HG03442 (cell line): ENCODE measurements around the gene KANSL1.
"Not testable (repeated sequence)": the region's sequence is repeated elsewhere in the genome, so short reads cannot be mapped to it uniquely, and the experiment has no call there.

ENCODE experiments used
- ATAC-seq: cut with Tn5 transposase; IDR thresholded peaks from one replicate; pipeline ENCODE4 v1.9.1; 2021; ENCODE audit warnings: mild to moderate bottlenecking, moderate library complexity; ENCODE audit not compliant: unreplicated experiment

The KANSL1 gene

DNA sequence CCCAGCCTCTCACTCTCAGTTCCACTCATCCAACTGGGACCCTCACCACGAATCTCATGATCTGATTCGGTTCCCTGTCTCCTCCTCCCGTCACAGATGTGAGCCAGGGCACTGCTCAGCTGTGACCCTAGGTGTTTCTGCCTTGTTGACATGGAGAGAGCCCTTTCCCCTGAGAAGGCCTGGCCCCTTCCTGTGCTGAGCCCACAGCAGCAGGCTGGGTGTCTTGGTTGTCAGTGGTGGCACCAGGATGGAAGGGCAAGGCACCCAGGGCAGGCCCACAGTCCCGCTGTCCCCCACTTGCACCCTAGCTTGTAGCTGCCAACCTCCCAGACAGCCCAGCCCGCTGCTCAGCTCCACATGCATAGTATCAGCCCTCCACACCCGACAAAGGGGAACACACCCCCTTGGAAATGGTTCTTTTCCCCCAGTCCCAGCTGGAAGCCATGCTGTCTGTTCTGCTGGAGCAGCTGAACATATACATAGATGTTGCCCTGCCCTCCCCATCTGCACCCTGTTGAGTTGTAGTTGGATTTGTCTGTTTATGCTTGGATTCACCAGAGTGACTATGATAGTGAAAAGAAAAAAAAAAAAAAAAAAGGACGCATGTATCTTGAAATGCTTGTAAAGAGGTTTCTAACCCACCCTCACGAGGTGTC, 167.6 kb downstream of the KANSL1 start:
- ATAC-seq: no peak

DNA sequence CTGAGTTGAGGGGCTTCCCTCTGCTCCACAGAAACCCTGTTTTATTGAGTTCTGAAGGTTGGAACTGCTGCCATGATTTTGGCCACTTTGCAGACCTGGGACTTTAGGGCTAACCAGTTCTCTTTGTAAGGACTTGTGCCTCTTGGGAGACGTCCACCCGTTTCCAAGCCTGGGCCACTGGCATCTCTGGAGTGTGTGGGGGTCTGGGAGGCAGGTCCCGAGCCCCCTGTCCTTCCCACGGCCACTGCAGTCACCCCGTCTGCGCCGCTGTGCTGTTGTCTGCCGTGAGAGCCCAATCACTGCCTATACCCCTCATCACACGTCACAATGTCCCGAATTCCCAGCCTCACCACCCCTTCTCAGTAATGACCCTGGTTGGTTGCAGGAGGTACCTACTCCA, 168.2 kb downstream of the KANSL1 start:
- ATAC-seq: no peak

DNA sequence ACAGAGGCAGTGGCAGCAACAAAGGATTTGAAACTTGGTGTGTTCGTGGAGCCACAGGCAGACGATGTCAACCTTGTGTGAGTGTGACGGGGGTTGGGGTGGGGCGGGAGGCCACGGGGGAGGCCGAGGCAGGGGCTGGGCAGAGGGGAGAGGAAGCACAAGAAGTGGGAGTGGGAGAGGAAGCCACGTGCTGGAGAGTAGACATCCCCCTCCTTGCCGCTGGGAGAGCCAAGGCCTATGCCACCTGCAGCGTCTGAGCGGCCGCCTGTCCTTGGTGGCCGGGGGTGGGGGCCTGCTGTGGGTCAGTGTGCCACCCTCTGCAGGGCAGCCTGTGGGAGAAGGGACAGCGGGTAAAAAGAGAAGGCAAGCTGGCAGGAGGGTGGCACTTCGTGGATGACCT, 168.6 kb downstream of the KANSL1 start:
- no peak for ATAC-seq

DNA sequence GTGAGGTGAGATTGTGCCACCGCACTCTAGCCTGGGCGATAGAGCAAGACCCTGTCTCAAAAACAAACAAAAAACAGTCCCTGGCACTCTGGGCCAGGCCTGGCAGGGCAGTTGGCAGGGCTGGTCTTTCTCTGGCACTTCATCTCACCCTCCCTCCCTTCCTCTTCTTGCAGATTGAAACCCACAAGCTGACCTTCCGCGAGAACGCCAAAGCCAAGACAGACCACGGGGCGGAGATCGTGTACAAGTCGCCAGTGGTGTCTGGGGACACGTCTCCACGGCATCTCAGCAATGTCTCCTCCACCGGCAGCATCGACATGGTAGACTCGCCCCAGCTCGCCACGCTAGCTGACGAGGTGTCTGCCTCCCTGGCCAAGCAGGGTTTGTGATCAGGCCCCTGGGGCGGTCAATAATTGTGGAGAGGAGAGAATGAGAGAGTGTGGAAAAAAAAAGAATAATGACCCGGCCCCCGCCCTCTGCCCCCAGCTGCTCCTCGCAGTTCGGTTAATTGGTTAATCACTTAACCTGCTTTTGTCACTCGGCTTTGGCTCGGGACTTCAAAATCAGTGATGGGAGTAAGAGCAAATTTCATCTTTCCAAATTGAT, 169.3 kb downstream of the KANSL1 start:
- no peak for ATAC-seq

DNA sequence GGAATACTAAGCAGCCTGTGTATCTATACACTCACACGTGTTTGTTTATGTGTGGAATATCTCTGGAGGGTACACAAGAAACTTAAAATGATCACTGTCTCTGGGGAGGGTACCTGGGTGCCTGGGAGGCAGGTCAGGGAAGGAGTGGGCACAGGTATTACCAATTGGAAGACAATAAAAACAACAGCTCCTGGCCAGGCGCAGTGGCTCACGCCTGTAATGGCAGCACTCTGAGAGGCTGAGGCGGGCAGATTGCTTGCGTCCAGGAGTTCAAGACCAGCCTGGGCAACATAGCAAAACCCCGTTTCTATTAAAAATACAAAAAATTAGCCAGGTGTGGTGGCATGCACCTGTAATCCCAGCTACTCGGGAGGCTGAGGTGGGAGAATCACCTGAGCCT, 169.9 kb downstream of the KANSL1 start:
- not testable (repeated sequence) for ATAC-seq

DNA sequence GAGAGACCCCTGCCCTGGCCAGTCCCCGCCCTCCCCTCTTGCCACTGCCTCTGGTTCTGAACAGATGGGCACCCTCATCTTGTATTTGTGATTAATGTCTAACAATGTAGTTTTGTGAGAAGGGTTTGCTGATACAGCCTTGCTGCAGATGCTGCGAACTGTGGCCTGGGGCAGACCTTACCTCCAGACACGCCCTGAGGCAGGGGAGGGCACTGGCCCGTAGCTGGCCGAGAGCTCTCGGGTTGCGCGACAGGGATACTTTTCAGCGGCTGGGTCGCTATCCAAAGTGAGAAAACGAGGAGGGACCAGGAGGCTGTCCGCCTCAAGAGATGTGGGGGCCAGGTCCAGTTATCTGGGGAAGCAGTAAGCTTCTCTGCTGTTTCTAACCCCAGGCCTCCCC, 172.2 kb downstream of the KANSL1 start:
- ATAC-seq: no peak

DNA sequence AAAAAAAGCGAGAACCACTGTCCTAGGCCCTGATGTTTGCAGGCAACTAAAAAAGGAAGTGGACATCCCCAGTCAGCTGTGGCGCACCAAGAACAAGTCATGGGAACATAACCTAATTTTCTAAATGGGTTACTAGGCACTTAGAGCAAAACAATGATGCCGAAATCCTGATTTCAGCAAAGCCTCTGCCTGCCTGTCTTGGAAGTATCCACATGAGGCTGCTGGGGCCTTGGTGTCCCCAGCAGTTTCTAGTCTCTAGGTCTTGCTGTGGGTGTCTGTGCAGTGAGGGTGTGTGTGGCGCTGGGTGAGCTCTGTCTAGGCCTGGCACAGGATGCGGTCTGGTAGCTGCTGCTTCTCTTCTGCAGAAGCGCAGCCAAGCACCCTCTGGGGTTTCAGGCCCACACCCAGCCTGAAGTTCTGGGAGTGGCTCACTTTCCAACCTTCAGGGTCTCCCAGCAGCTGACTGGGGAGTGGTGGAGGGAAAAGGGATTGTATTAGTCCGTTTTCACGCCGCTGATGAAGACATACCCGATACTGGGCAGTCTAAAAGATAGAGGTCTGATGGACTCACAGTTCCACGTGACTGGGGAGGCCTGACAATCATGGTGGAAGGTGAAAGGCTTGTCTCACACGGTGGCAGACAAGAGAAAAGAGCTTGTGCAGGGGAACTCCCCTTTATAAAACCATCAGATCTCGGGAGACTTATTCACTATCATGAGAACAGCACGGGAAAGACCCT, 173.0 kb downstream of the KANSL1 start:
- no peak for ATAC-seq

DNA sequence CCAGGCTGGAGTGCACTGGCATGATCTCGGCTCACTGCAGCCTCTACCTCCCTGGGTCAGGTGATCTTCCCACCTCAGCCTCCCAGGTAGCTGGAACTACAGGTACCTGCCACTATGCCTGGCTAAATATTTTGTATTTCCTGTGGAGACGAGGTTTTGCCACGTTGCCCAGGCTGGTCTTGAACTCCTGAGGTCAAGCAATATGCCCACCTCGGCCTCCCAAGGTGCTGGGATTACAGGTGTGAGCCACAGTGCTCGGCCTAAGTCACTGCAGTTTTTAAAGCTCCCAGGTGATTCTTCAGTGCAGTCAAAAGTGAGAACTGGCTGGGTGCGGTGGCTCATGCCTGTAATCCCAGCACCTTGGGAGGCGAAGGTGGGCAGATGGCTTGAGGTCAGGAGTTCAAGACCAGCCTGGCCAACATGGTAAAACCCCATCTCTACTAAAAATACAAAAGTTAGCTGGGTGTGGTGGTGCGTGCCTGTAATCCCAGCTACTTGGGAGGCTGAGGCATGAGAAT, 173.8 kb downstream of the KANSL1 start:
- ATAC-seq: not testable (repeated sequence)

DNA sequence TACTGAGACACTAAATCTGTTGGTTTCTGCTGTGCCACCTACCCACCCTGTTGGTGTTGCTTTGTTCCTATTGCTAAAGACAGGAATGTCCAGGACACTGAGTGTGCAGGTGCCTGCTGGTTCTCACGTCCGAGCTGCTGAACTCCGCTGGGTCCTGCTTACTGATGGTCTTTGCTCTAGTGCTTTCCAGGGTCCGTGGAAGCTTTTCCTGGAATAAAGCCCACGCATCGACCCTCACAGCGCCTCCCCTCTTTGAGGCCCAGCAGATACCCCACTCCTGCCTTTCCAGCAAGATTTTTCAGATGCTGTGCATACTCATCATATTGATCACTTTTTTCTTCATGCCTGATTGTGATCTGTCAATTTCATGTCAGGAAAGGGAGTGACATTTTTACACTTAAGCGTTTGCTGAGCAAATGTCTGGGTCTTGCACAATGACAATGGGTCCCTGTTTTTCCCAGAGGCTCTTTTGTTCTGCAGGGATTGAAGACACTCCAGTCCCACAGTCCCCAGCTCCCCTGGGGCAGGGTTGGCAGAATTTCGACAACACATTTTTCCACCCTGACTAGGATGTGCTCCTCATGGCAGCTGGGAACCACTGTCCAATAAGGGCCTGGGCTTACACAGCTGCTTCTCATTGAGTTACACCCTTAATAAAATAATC, 179.6 kb downstream of the KANSL1 start:
- ATAC-seq: no peak

DNA sequence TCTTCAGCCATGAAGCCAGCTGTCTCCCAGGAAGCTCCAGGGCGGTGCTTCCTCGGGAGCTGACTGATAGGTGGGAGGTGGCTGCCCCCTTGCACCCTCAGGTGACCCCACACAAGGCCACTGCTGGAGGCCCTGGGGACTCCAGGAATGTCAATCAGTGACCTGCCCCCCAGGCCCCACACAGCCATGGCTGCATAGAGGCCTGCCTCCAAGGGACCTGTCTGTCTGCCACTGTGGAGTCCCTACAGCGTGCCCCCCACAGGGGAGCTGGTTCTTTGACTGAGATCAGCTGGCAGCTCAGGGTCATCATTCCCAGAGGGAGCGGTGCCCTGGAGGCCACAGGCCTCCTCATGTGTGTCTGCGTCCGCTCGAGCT, 180.1 kb downstream of the KANSL1 start:
- no peak for ATAC-seq

DNA sequence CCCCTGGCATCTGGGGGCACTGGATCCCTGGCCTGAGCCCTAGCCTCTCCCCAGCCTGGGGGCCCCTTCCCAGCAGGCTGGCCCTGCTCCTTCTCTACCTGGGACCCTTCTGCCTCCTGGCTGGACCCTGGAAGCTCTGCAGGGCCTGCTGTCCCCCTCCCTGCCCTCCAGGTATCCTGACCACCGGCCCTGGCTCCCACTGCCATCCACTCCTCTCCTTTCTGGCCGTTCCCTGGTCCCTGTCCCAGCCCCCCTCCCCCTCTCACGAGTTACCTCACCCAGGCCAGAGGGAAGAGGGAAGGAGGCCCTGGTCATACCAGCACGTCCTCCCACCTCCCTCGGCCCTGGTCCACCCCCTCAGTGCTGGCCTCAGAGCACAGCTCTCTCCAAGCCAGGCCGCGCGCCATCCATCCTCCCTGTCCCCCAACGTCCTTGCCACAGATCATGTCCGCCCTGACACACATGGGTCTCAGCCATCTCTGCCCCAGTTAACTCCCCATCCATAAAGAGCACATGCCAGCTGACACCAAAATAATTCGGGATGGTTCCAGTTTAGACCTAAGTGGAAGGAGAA, 180.6 kb downstream of the KANSL1 start:
- no peak for ATAC-seq

DNA sequence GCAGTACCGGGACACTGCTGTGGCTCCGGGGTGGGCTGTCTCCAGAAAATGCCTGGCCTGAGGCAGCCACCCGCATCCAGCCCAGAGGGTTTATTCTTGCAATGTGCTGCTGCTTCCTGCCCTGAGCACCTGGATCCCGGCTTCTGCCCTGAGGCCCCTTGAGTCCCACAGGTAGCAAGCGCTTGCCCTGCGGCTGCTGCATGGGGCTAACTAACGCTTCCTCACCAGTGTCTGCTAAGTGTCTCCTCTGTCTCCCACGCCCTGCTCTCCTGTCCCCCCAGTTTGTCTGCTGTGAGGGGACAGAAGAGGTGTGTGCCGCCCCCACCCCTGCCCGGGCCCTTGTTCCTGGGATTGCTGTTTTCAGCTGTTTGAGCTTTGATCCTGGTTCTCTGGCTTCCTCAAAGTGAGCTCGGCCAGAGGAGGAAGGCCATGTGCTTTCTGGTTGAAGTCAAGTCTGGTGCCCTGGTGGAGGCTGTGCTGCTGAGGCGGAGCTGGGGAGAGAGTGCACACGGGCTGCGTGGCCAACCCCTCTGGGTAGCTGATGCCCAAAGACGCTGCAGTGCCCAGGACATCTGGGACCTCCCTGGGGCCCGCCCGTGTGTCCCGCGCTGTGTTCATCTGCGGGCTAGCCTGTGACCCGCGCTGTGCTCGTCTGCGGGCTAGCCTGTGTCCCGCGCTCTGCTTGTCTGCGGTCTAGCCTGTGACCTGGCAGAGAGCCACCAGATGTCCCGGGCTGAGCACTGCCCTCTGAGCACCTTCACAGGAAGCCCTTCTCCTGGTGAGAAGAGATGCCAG, 181.3 kb downstream of the KANSL1 start:
- no peak for ATAC-seq

DNA sequence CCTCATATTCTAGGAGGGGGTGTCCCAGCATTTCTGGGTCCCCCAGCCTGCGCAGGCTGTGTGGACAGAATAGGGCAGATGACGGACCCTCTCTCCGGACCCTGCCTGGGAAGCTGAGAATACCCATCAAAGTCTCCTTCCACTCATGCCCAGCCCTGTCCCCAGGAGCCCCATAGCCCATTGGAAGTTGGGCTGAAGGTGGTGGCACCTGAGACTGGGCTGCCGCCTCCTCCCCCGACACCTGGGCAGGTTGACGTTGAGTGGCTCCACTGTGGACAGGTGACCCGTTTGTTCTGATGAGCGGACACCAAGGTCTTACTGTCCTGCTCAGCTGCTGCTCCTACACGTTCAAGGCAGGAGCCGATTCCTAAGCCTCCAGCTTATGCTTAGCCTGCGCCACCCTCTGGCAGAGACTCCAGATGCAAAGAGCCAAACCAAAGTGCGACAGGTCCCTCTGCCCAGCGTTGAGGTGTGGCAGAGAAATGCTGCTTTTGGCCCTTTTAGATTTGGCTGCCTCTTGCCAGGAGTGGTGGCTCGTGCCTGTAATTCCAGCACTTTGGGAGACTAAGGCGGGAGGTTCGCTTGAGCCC, 182.5 kb downstream of the KANSL1 start:
- no peak for ATAC-seq

DNA sequence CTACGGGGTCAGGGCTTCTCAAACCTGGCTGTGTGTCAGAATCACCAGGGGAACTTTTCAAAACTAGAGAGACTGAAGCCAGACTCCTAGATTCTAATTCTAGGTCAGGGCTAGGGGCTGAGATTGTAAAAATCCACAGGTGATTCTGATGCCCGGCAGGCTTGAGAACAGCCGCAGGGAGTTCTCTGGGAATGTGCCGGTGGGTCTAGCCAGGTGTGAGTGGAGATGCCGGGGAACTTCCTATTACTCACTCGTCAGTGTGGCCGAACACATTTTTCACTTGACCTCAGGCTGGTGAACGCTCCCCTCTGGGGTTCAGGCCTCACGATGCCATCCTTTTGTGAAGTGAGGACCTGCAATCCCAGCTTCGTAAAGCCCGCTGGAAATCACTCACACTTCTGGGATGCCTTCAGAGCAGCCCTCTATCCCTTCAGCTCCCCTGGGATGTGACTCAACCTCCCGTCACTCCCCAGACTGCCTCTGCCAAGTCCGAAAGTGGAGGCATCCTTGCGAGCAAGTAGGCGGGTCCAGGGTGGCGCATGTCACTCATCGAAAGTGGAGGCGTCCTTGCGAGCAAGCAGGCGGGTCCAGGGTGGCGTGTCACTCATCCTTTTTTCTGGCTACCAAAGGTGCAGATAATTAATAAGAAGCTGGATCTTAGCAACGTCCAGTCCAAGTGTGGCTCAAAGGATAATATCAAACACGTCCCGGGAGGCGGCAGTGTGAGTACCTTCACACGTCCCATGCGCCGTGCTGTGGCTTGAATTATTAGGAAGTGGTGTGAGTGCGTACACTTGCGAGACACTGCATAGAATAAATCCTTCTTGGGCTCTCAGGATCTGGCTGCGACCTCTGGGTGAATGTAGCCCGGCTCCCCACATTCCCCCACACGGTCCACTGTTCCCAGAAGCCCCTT, 183.3 kb downstream of the KANSL1 start:
- no peak for ATAC-seq

DNA sequence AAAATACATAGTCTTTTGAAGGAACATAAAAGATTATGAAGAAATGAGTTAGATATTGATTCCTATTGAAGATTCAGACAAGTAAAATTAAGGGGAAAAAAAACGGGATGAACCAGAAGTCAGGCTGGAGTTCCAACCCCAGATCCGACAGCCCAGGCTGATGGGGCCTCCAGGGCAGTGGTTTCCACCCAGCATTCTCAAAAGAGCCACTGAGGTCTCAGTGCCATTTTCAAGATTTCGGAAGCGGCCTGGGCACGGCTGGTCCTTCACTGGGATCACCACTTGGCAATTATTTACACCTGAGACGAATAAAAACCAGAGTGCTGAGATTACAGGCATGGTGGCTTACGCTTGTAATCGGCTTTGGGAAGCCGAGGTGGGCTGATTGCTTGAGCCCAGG, 184.6 kb downstream of the KANSL1 start:
- no peak for ATAC-seq

DNA sequence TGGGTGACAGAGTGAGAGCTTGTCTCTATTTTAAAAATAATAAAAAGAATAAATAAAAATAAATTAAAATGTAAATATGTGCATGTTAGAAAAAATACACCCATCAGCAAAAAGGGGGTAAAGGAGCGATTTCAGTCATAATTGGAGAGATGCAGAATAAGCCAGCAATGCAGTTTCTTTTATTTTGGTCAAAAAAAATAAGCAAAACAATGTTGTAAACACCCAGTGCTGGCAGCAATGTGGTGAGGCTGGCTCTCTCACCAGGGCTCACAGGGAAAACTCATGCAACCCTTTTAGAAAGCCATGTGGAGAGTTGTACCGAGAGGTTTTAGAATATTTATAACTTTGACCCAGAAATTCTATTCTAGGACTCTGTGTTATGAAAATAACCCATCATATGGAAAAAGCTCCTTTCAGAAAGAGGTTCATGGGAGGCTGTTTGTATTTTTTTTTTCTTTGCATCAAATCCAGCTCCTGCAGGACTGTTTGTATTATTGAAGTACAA, 185.7 kb downstream of the KANSL1 start:
- ATAC-seq: no peak

DNA sequence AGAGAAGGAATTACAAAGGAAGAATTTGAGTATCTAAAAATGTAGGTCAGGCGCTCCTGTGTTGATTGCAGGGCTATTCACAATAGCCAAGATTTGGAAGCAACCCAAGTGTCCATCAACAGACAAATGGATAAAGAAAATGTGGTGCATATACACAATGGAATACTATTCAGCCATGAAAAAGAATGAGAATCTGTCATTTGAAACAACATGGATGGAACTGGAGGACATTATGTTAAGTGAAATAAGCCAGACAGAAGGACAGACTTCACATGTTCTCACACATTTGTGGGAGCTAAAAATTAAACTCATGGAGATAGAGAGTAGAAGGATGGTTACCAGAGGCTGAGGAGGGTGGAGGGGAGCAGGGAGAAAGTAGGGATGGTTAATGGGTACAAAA, 187.1 kb downstream of the KANSL1 start:
- ATAC-seq: not testable (repeated sequence)

DNA sequence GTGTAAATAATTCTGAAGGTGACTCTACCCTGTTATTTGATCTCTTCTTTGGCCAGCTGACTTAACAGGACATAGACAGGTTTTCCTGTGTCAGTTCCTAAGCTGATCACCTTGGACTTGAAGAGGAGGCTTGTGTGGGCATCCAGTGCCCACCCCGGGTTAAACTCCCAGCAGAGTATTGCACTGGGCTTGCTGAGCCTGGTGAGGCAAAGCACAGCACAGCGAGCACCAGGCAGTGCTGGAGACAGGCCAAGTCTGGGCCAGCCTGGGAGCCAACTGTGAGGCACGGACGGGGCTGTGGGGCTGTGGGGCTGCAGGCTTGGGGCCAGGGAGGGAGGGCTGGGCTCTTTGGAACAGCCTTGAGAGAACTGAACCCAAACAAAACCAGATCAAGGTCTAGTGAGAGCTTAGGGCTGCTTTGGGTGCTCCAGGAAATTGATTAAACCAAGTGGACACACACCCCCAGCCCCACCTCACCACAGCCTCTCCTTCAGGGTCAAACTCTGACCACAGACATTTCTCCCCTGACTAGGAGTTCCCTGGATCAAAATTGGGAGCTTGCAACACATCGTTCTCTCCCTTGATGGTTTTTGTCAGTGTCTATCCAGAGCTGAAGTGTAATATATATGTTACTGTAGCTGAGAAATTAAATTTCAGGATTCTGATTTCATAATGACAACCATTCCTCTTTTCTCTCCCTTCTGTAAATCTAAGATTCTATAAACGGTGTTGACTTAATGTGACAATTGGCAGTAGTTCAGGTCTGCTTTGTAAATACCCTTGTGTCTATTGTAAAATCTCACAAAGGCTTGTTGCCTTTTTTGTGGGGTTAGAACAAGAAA, 189.1 kb downstream of the KANSL1 start:
- ATAC-seq: no peak
